ENCODE measurements around the gene RAMP3. TPM values are rescaled to one million over a fixed set of nuclear protein-coding genes. Genes with fewer than 3 reads are reported as not detected.

The RAMP3 gene
- total and polyA plus RNA-seq, 10 of the 15 experiments (the other 5 are each of a cell fraction or from before 2014, with no cell fraction given) = not detected

DNA sequence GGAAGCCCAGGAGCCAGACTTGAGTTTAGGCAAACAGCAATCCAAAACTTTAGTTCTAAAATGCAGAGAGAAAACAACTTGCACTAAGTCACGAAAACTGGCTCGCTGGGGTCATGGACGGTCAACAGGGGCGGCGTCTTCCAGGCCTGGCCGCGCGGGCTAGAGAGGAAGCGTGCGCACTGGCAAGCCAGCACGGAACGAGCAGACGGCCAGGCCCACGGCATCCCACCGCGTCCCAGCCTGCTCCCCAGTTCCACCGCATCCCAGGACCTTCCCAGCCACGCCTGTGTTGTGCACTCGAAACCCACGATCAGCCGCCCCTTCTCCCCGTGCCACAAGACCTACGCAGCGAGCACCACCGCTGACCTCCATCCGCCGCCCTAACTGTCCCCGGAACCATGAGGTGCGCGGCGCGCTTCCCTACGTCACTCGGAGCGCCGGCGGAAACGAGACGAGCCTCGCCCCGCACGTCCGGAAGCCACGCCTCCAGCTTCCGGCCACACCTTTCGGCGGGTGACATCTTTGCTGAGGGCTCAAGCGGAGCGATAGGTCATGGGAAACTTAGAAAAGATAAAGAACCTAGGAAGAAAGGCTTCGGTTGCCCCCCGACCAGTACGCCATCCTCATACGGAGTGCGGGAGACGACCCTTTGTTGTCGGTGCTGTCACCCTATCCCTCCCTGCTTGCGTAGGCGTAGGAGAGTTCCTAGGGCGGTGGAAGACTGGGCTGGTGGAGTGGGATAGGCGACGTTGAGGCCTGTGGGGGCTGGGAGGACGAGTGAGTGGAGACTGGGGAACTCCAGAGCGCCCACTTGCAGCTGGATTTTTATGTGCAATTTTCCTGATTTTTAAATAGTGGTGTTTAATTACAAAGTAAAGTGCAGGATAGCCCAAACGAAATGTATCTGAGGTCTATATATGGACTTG, 46.0 kb upstream of the RAMP3 start, which contains the start of gene TBRG4 (continued):
- TF ChIP-seq, protein P1, sequence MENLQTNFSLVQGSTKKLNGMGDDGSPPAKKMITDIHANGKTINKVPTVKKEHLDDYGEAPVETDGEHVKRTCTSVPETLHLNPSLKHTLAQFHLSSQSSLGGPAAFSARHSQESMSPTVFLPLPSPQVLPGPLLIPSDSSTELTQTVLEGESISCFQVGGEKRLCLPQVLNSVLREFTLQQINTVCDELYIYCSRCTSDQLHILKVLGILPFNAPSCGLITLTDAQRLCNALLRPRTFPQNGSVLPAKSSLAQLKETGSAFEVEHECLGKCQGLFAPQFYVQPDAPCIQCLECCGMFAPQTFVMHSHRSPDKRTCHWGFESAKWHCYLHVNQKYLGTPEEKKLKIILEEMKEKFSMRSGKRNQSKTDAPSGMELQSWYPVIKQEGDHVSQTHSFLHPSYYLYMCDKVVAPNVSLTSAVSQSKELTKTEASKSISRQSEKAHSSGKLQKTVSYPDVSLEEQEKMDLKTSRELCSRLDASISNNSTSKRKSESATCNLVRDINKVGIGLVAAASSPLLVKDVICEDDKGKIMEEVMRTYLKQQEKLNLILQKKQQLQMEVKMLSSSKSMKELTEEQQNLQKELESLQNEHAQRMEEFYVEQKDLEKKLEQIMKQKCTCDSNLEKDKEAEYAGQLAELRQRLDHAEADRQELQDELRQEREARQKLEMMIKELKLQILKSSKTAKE (IDR thresholded peaks at IDR 0.05; ENCODE audit: low read depth, poor library complexity, severe bottlenecking) = peak; percentile 21
- TF ChIP-seq NR2F1 (conservative IDR thresholded peaks at IDR 0.05) = peak; percentile 83; the same call in 1 of the 2 replicates
- TF ChIP-seq, protein P2, sequence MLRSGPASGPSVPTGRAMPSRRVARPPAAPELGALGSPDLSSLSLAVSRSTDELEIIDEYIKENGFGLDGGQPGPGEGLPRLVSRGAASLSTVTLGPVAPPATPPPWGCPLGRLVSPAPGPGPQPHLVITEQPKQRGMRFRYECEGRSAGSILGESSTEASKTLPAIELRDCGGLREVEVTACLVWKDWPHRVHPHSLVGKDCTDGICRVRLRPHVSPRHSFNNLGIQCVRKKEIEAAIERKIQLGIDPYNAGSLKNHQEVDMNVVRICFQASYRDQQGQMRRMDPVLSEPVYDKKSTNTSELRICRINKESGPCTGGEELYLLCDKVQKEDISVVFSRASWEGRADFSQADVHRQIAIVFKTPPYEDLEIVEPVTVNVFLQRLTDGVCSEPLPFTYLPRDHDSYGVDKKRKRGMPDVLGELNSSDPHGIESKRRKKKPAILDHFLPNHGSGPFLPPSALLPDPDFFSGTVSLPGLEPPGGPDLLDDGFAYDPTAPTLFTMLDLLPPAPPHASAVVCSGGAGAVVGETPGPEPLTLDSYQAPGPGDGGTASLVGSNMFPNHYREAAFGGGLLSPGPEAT (IDR thresholded peaks at IDR 0.05; ENCODE audit: low read depth) = peak; percentile 96
- TF ChIP-seq SPI1 (IDR thresholded peaks at IDR 0.05; ENCODE audit: borderline replicate concordance, insufficient read depth, low read depth, low read length) = no peak
- TF ChIP-seq, protein P3, sequence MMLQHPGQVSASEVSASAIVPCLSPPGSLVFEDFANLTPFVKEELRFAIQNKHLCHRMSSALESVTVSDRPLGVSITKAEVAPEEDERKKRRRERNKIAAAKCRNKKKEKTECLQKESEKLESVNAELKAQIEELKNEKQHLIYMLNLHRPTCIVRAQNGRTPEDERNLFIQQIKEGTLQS (IDR thresholded peaks at IDR 0.05; ENCODE audit: borderline replicate concordance, extremely low read depth, low read depth, low read length) = peak; percentile 88; the same call in 1 of the 2 replicates
- TF ChIP-seq RAD21 (IDR thresholded peaks at IDR 0.05; ENCODE audit: insufficient read depth, low read depth, low read length) = no peak
- TF ChIP-seq, protein P4, sequence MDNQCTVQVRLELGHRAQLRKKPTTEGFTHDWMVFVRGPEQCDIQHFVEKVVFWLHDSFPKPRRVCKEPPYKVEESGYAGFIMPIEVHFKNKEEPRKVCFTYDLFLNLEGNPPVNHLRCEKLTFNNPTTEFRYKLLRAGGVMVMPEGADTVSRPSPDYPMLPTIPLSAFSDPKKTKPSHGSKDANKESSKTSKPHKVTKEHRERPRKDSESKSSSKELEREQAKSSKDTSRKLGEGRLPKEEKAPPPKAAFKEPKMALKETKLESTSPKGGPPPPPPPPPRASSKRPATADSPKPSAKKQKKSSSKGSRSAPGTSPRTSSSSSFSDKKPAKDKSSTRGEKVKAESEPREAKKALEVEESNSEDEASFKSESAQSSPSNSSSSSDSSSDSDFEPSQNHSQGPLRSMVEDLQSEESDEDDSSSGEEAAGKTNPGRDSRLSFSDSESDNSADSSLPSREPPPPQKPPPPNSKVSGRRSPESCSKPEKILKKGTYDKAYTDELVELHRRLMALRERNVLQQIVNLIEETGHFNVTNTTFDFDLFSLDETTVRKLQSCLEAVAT (IDR thresholded peaks at IDR 0.05) = 0 out of 2 replicates have a peak, but pooled peaks have one; percentile 48
- TF ChIP-seq BCL11A (IDR thresholded peaks at IDR 0.05; ENCODE audit: low read depth, low read length) = no peak; the same call in 1 of the 2 replicates
- TF ChIP-seq CEBPB (IDR thresholded peaks at IDR 0.05; ENCODE audit: borderline replicate concordance in 1 of 2, low read depth in 2 of 2, low read length in 2 of 2) = no peak
- TF ChIP-seq PML (IDR thresholded peaks at IDR 0.05; ENCODE audit: low read length) = peak; percentile 94

Measured in GM12878 (cell line).